ENCODE data around the gene TNPO1.

Gene TNPO1

DNA sequence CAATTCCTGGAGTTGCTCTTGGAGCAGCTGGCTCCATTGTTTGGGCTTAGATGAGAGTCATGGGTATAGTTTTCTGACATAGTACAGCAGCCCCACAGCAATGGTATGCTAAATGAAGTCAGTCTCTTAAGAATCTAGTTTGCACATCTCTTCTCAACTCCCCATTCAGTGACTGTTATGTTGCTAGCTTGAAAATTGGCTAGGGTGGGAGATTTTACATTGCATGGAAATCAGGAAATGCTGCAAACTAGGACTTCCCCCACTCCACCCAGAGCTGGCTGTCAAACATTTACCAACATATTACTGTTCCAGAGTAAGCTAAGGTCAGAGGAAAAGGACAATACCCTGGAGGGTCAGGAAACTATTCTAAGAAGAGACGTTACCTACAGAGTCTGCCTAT lies 121.7 kb downstream of the TNPO1 start:
- Histone ChIP-seq H4K91ac (ENCODE audit: low read depth, low read length) (no peak overlapping the region), H3K4me1 (ENCODE audit: control insufficient read depth in 1 of 2, insufficient read depth in 2 of 2, low read length in 2 of 2) (no peaks in the 10 kb centered on the region), H3K4me2 (ENCODE audit: low read length) (no peak overlapping the region), H3K27ac (ENCODE audit: low read depth, low read length) (no peak overlapping the region), H3K14ac (ENCODE audit: low read length) (no peak overlapping the region), H3K23ac (ENCODE audit: low read length) (no peak overlapping the region), H3K27me3 (ENCODE audit: insufficient read depth, low read length) (no peaks in the 10 kb centered on the region), H3K79me2 (ENCODE audit: control insufficient read depth, insufficient read depth, low read length, poor library complexity) (no peaks in the 10 kb centered on the region), H2AK5ac (ENCODE audit: low read length) (no peak overlapping the region), H3K36me3 (ENCODE audit: control insufficient read depth in 1 of 2, insufficient read depth in 2 of 2, low read length in 2 of 2) (peaks cover 0 to 3% of the 10 kb centered on the region in 2 experiments), H2AFZ (ENCODE audit: insufficient read depth, low read length, poor library complexity) (no peak overlapping the region), H3K4me3 (ENCODE audit: low read depth, low read length) (no peak overlapping the region), H2BK120ac (ENCODE audit: insufficient read depth, low read length, poor library complexity) (no peak overlapping the region), H3K9me3 (ENCODE audit: insufficient read depth, low read depth, low read length) (peaks cover 5% of the 10 kb centered on the region), H2BK12ac (ENCODE audit: low read length) (no peak overlapping the region), H4K12ac (ENCODE audit: low read depth, low read length) (no peak overlapping the region), H3K18ac (ENCODE audit: low read length) (no peak overlapping the region), H2BK5ac (ENCODE audit: low read depth, low read length, poor library complexity) (no peak overlapping the region), H3K9ac (ENCODE audit: low read length) (no peak overlapping the region), H3K79me1 (ENCODE audit: low read length) (no peaks in the 10 kb centered on the region), H3K4ac (ENCODE audit: low read depth, low read length) (no peak overlapping the region), H4K8ac (ENCODE audit: low read depth, low read length) (no peak overlapping the region)
- DNase-seq, result peak in 1 of 2 donors; percentile 12
- WGBS (ENCODE audit: extremely low coverage, insufficient coverage, insufficient read length), result no CpG with 5 or more reads among the region's 1 CpG

DNA sequence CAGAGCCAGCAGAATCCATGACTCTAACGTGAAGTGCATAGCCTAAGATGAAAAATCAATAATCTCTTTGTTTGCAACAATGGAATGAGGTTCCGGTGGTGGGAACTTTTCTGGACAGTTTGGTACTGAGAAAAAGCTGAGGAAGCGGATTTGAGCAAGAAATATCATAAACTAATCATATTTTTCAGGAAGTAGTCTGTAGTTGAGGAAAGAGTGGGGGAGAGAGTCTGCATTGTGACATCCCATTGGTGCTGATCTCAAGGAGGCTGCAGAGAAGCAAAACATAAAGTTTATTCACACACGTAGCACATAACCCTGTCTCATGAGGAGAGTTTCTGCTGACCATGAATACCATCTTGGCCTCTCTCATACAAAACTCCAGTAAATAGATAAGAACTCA lies 123.6 kb downstream of the TNPO1 start:
- Histone ChIP-seq H3K79me2 (ENCODE audit: control insufficient read depth, insufficient read depth, low read length, poor library complexity) (no peaks in the 10 kb centered on the region), H3K9ac (ENCODE audit: low read length) (no peak overlapping the region), H3K27me3 (ENCODE audit: insufficient read depth, low read length) (no peaks in the 10 kb centered on the region), H3K27ac (ENCODE audit: low read depth, low read length) (no peak overlapping the region), H4K12ac (ENCODE audit: low read depth, low read length) (no peak overlapping the region), H2AFZ (ENCODE audit: insufficient read depth, low read length, poor library complexity) (no peak overlapping the region), H3K36me3 (ENCODE audit: control insufficient read depth in 1 of 2, insufficient read depth in 2 of 2, low read length in 2 of 2) (peaks cover 0 to 3% of the 10 kb centered on the region in 2 experiments), H3K4ac (ENCODE audit: low read depth, low read length) (no peak overlapping the region), H3K4me1 (ENCODE audit: control insufficient read depth in 1 of 2, insufficient read depth in 2 of 2, low read length in 2 of 2) (no peaks in the 10 kb centered on the region), H2AK5ac (ENCODE audit: low read length) (no peak overlapping the region), H4K91ac (ENCODE audit: low read depth, low read length) (no peak overlapping the region), H2BK120ac (ENCODE audit: insufficient read depth, low read length, poor library complexity) (no peak overlapping the region), H4K8ac (ENCODE audit: low read depth, low read length) (no peak overlapping the region), H2BK5ac (ENCODE audit: low read depth, low read length, poor library complexity) (no peak overlapping the region), H3K4me3 (ENCODE audit: low read depth, low read length) (no peak overlapping the region), H3K79me1 (ENCODE audit: low read length) (no peaks in the 10 kb centered on the region), H3K14ac (ENCODE audit: low read length) (no peak overlapping the region), H2BK12ac (ENCODE audit: low read length) (no peak overlapping the region), H3K9me3 (ENCODE audit: insufficient read depth, low read depth, low read length) (peaks cover 3% of the 10 kb centered on the region), H3K23ac (ENCODE audit: low read length) (no peak overlapping the region), H3K18ac (ENCODE audit: low read length) (no peak overlapping the region), H3K4me2 (ENCODE audit: low read length) (no peak overlapping the region)
- no CpG with 5 or more reads among the region's 4 CpGs for WGBS (ENCODE audit: extremely low coverage, insufficient coverage, insufficient read length)
- no peak for DNase-seq

DNA sequence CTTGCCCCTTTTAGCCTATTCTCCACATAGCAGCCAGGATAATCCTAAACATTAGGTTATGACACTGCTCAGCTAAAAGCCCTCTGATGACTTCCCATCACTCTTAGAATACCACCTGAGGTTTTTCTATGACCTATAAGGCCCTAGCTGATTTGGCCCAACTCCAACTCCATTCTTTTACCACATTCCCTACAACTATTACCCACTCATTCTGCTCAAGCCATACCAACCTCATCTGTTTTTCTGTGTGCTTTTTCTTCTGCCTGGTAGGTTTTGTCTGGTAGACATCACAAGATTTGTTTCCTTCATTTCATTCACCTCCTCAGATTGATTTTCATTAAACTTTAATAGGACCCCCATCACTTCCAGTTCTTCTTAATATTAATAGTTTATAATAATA lies 126.8 kb downstream of the TNPO1 start:
- Histone ChIP-seq H2AK5ac (ENCODE audit: low read length) (no peak overlapping the region), H2BK5ac (ENCODE audit: low read depth, low read length, poor library complexity) (no peak overlapping the region), H2BK12ac (ENCODE audit: low read length) (no peak overlapping the region), H3K4me1 (ENCODE audit: control insufficient read depth in 1 of 2, insufficient read depth in 2 of 2, low read length in 2 of 2) (no peaks in the 10 kb centered on the region), H4K8ac (ENCODE audit: low read depth, low read length) (no peak overlapping the region), H3K36me3 (ENCODE audit: control insufficient read depth in 1 of 2, insufficient read depth in 2 of 2, low read length in 2 of 2) (no peaks in the 10 kb centered on the region), H2BK120ac (ENCODE audit: insufficient read depth, low read length, poor library complexity) (no peak overlapping the region), H3K9ac (ENCODE audit: low read length) (no peak overlapping the region), H2AFZ (ENCODE audit: insufficient read depth, low read length, poor library complexity) (no peak overlapping the region), H3K4ac (ENCODE audit: low read depth, low read length) (no peak overlapping the region), H3K9me3 (ENCODE audit: insufficient read depth, low read depth, low read length) (no peaks in the 10 kb centered on the region), H3K4me2 (ENCODE audit: low read length) (no peak overlapping the region), H3K79me2 (ENCODE audit: control insufficient read depth, insufficient read depth, low read length, poor library complexity) (no peaks in the 10 kb centered on the region), H4K12ac (ENCODE audit: low read depth, low read length) (no peak overlapping the region), H3K18ac (ENCODE audit: low read length) (no peak overlapping the region), H3K23ac (ENCODE audit: low read length) (no peak overlapping the region), H3K4me3 (ENCODE audit: low read depth, low read length) (no peak overlapping the region), H3K27ac (ENCODE audit: low read depth, low read length) (no peak overlapping the region), H3K79me1 (ENCODE audit: low read length) (no peaks in the 10 kb centered on the region), H3K14ac (ENCODE audit: low read length) (no peak overlapping the region), H4K91ac (ENCODE audit: low read depth, low read length) (no peak overlapping the region), H3K27me3 (ENCODE audit: insufficient read depth, low read length) (no peaks in the 10 kb centered on the region)
- no peak for DNase-seq

DNA sequence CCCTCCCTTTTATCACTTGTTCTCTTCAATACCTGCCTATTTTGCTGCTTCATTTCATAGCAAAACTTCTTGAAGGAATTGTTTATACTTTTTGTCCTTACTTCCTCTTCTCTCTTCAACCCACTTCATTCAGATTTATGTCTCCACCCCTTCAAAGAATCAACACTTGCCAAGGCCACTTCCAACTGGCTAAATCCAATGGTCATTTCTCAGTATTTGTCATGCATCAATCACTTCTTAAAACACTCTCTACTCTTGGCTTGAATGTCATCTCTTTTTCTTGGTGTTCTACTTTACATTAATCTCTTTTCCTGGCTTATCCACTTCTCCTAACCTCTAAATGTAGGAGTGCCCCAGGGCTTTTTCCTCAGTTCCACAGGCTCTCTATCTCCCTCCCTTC lies 131.0 kb downstream of the TNPO1 start:
- Histone ChIP-seq H3K79me2 (ENCODE audit: control insufficient read depth, insufficient read depth, low read length, poor library complexity) (no peaks in the 10 kb centered on the region), H3K79me1 (ENCODE audit: low read length) (no peaks in the 10 kb centered on the region), H2BK12ac (ENCODE audit: low read length) (no peak overlapping the region), H3K9me3 (ENCODE audit: insufficient read depth, low read depth, low read length) (no peaks in the 10 kb centered on the region), H3K9ac (ENCODE audit: low read length) (no peak overlapping the region), H4K8ac (ENCODE audit: low read depth, low read length) (no peak overlapping the region), H4K12ac (ENCODE audit: low read depth, low read length) (no peak overlapping the region), H3K4me1 (ENCODE audit: control insufficient read depth in 1 of 2, insufficient read depth in 2 of 2, low read length in 2 of 2) (no peaks in the 10 kb centered on the region), H2BK5ac (ENCODE audit: low read depth, low read length, poor library complexity) (no peak overlapping the region), H2BK120ac (ENCODE audit: insufficient read depth, low read length, poor library complexity) (no peak overlapping the region), H3K36me3 (ENCODE audit: control insufficient read depth in 1 of 2, insufficient read depth in 2 of 2, low read length in 2 of 2) (no peaks in the 10 kb centered on the region), H3K4me2 (ENCODE audit: low read length) (no peak overlapping the region), H3K4me3 (ENCODE audit: low read depth, low read length) (no peak overlapping the region), H2AFZ (ENCODE audit: insufficient read depth, low read length, poor library complexity) (no peak overlapping the region), H3K23ac (ENCODE audit: low read length) (no peak overlapping the region), H3K4ac (ENCODE audit: low read depth, low read length) (no peak overlapping the region), H2AK5ac (ENCODE audit: low read length) (no peak overlapping the region), H3K18ac (ENCODE audit: low read length) (no peak overlapping the region), H3K27me3 (ENCODE audit: insufficient read depth, low read length) (no peaks in the 10 kb centered on the region), H4K91ac (ENCODE audit: low read depth, low read length) (no peak overlapping the region), H3K14ac (ENCODE audit: low read length) (no peak overlapping the region), H3K27ac (ENCODE audit: low read depth, low read length) (no peak overlapping the region)
- DNase-seq, result no peak

DNA sequence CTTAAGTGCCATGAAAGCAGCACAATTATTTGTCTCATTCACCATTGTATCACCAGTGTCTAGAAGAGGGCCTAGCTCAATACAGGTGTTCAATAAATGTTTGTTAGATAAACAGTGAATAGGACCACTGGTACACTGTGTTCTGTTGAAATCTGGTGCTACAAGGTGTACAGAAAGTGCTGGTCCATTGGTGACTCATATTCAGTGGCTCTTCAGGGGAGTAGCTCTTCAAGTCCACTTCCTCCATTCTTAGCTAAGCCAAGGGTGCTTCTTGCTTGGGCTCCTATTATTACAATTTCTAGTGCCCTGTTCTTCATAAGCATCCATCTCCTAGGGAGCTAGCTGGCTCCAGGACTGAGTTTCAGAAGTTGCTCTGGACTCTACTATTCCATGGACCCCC lies 133.0 kb downstream of the TNPO1 start:
- H3K27ac ChIP-seq (ENCODE audit: low read depth, low read length), result no peak overlapping the region
- H3K79me1 ChIP-seq (ENCODE audit: low read length), result no peaks in the 10 kb centered on the region
- no peaks in the 10 kb centered on the region for H3K27me3 ChIP-seq (ENCODE audit: insufficient read depth, low read length)
- no peak overlapping the region for H4K12ac ChIP-seq (ENCODE audit: low read depth, low read length)
- H2BK120ac ChIP-seq (ENCODE audit: insufficient read depth, low read length, poor library complexity), result no peak overlapping the region
- DNase-seq, result no peak
- no peaks in the 10 kb centered on the region for H3K4me1 ChIP-seq (ENCODE audit: control insufficient read depth in 1 of 2, insufficient read depth in 2 of 2, low read length in 2 of 2)
- H4K8ac ChIP-seq (ENCODE audit: low read depth, low read length), result no peak overlapping the region
- no peak overlapping the region for H2BK12ac ChIP-seq (ENCODE audit: low read length)
- no peak overlapping the region for H3K4me3 ChIP-seq (ENCODE audit: low read depth, low read length)
- no peak overlapping the region for H2AK5ac ChIP-seq (ENCODE audit: low read length)
- H3K18ac ChIP-seq (ENCODE audit: low read length), result no peak overlapping the region
- no peak overlapping the region for H2BK5ac ChIP-seq (ENCODE audit: low read depth, low read length, poor library complexity)
- H3K14ac ChIP-seq (ENCODE audit: low read length), result no peak overlapping the region
- H3K9me3 ChIP-seq (ENCODE audit: insufficient read depth, low read depth, low read length), result no peaks in the 10 kb centered on the region
- H4K91ac ChIP-seq (ENCODE audit: low read depth, low read length), result no peak overlapping the region
- no peak overlapping the region for H3K4me2 ChIP-seq (ENCODE audit: low read length)
- H3K36me3 ChIP-seq (ENCODE audit: control insufficient read depth in 1 of 2, insufficient read depth in 2 of 2, low read length in 2 of 2), result no peaks in the 10 kb centered on the region
- no peak overlapping the region for H3K4ac ChIP-seq (ENCODE audit: low read depth, low read length)
- H3K9ac ChIP-seq (ENCODE audit: low read length), result no peak overlapping the region
- H3K79me2 ChIP-seq (ENCODE audit: control insufficient read depth, insufficient read depth, low read length, poor library complexity), result no peaks in the 10 kb centered on the region
- no peak overlapping the region for H3K23ac ChIP-seq (ENCODE audit: low read length)
- no peak overlapping the region for H2AFZ ChIP-seq (ENCODE audit: insufficient read depth, low read length, poor library complexity)
